Breast epithelium (tissue), 3 donors: ENCODE measurements around the gene IFI27.

Experiments
- CTCF ChIP-seq, 3 donors: fragments of 450-650 bp; IDR thresholded peaks; one replicate each; pipeline ENCODE4 v1.5.1; 2016 to 2017; ENCODE audit warnings: antibody characterized with exemption in 3 of 3, mild to moderate bottlenecking in 3 of 3, moderate library complexity in 3 of 3
- POLR2A ChIP-seq: fragments of 450-650 bp; IDR thresholded peaks from one replicate; pipeline ENCODE4 v1.6.1; 2016; ENCODE audit warnings: antibody characterized with exemption, mild to moderate bottlenecking, moderate library complexity
- POLR2AphosphoS5 ChIP-seq, 3 donors: sonication (generic); formaldehyde crosslinking; IDR thresholded peaks; one replicate each; pipeline ENCODE4 v1.6.1; 2017; ENCODE audit warnings: antibody characterized with exemption in 3 of 3

- TF ChIP-seq POLR2AphosphoS5 (IDR thresholded peaks at IDR 0.05) (no peak), CTCF (IDR thresholded peaks at IDR 0.05) (no peak), POLR2A (no peak)
Measured at GRCh38 chr14:94162466-94162865, 51.9 kb downstream of the IFI27 start.
